Neural cell (in vitro differentiated cells): ENCODE measurements around the gene PLCL1. TPM values are rescaled to one million over a fixed set of nuclear protein-coding genes. Genes with fewer than 3 reads are reported as not detected.
A peak's percentile ranks its signal among the peaks of the same experiment; 100 is the strongest.

Experiments used
- H2AFZ ChIP-seq: fragments of 200-600, 300-800 bp; sonication (generic), shearing (Covaris generic); 2 replicates; pipeline ENCODE4 v1.6.0; 2014; ENCODE audit warnings: low read depth, mild to moderate bottlenecking, antibody characterized with exemption, low read length, moderate library complexity
- H3F3A ChIP-seq: fragments of 200-600 bp; shearing (Covaris generic); 2 replicates; pipeline ENCODE4 v1.6.1; 2016; ENCODE audit warnings: mild to moderate bottlenecking, moderate library complexity, mixed read lengths, antibody characterized with exemption, low read length; ENCODE audit not compliant: insufficient read depth, poor library complexity, severe bottlenecking
- H3K27ac ChIP-seq: fragments of 200-600, 300-800 bp; sonication (generic), shearing (Covaris generic); 2 replicates; pipeline ENCODE4 v1.5.1; 2014; ENCODE audit warnings: mild to moderate bottlenecking, low read length, moderate library complexity
- H3K27me3 ChIP-seq: fragments of 300-800, 200-600 bp; sonication (generic), shearing (Covaris generic); 2 replicates; pipeline ENCODE4 v1.6.0; 2014; ENCODE audit warnings: mild to moderate bottlenecking, low read depth, low read length, moderate library complexity; ENCODE audit not compliant: insufficient read depth
- H3K36me3 ChIP-seq: fragments of 300-800, 200-600 bp; sonication (generic), shearing (Covaris generic); 2 replicates; pipeline ENCODE4 v1.5.1; 2014; ENCODE audit warnings: mild to moderate bottlenecking, antibody characterized with exemption, low read length, moderate library complexity; ENCODE audit not compliant: insufficient read depth
- H3K4me2 ChIP-seq: fragments of 300-800, 200-600 bp; sonication (generic), shearing (Covaris generic); 2 replicates; pipeline ENCODE4 v1.6.0; 2014; ENCODE audit warnings: mild to moderate bottlenecking, low read length
- H3K4me3 ChIP-seq: fragments of 300-800, 200-600 bp; sonication (generic), shearing (Covaris generic); 2 replicates; pipeline ENCODE4 v1.5.1; 2014; ENCODE audit warnings: mild to moderate bottlenecking, low read length, moderate library complexity
- H3K79me2 ChIP-seq: fragments of 200-600 bp; shearing (Covaris generic); replicated peaks from 2 replicates; pipeline ENCODE4 v1.6.0; 2014; ENCODE audit warnings: mild to moderate bottlenecking, low read length, moderate library complexity; ENCODE audit not compliant: insufficient read depth
- H3K9ac ChIP-seq: fragments of 300-800, 200-600 bp; sonication (generic), shearing (Covaris generic); 2 replicates; pipeline ENCODE4 v1.6.1; 2016; ENCODE audit warnings: mild to moderate bottlenecking, low read length, mixed read lengths
- H3K9me2 ChIP-seq: fragments of 200-600 bp; shearing (Covaris generic); 2 replicates; pipeline ENCODE4 v1.6.1; 2016; ENCODE audit warnings: mild to moderate bottlenecking, low read length, mixed read lengths; ENCODE audit not compliant: insufficient read depth
- H3K9me3 ChIP-seq: fragments of 200-600, 300-800 bp; sonication (generic), shearing (Covaris generic); 2 replicates; pipeline ENCODE4 v1.6.1; 2016; ENCODE audit warnings: mild to moderate bottlenecking, mixed run types, low read length, moderate library complexity, mixed read lengths
- H4K20me1 ChIP-seq: fragments of 200-600 bp; shearing (Covaris generic); 2 replicates; pipeline ENCODE4 v1.6.1; 2016; ENCODE audit warnings: mild to moderate bottlenecking, mixed run types; ENCODE audit not compliant: insufficient read depth
- CTCF ChIP-seq: fragments of 450-650 bp; IDR thresholded peaks from 2 replicates; pipeline ENCODE4 v1.5.1; 2014; ENCODE audit warnings: antibody characterized with exemption, mild to moderate bottlenecking, moderate library complexity; ENCODE audit not compliant: poor library complexity, severe bottlenecking
- EP300 ChIP-seq: fragments of 450-650 bp; conservative IDR thresholded peaks from 2 replicates; pipeline ENCODE4 v1.6.1; 2014; ENCODE audit warnings: antibody characterized with exemption, mild to moderate bottlenecking, moderate library complexity; ENCODE audit not compliant: poor library complexity, severe bottlenecking
- EZH2 ChIP-seq: fragments of 200-600, 300-800 bp; shearing (Covaris generic), sonication (generic); IDR thresholded peaks from 2 replicates; pipeline ENCODE4 v1.6.1; 2014; ENCODE audit warnings: antibody characterized with exemption, low read length, borderline replicate concordance, mild to moderate bottlenecking; ENCODE audit not compliant: insufficient read depth, poor library complexity, severe bottlenecking
- MXI1 ChIP-seq: fragments of 450-650 bp; conservative IDR thresholded peaks from 2 replicates; pipeline ENCODE4 v1.6.1; 2014; ENCODE audit warnings: antibody characterized with exemption, mild to moderate bottlenecking; ENCODE audit not compliant: poor library complexity, severe bottlenecking
- POLR2AphosphoS5 ChIP-seq: IDR thresholded peaks from 2 replicates; pipeline ENCODE4 v1.6.1; 2012
- RAD21 ChIP-seq: fragments of 450-650 bp; conservative IDR thresholded peaks from 2 replicates; pipeline ENCODE4 v1.6.1; 2014; ENCODE audit warnings: antibody characterized with exemption, mild to moderate bottlenecking, moderate library complexity
- REST ChIP-seq: IDR thresholded peaks from 2 replicates; pipeline ENCODE4 v1.6.1; 2012; ENCODE audit warnings: borderline replicate concordance
- SMC3 ChIP-seq: fragments of 450-650 bp; conservative IDR thresholded peaks from 2 replicates; pipeline ENCODE4 v1.6.1; 2014; ENCODE audit warnings: antibody characterized with exemption, mild to moderate bottlenecking, moderate library complexity; ENCODE audit not compliant: poor library complexity
- TAF1 ChIP-seq: IDR thresholded peaks from 2 replicates; pipeline ENCODE4 v1.6.1; 2012; ENCODE audit warnings: low read depth
- polyA plus RNA-seq: library from polyadenylated mRNA; depleted of rRNA; stranded (reverse); fragments of >200 nt; gene quantifications from 2 replicates; pipeline ENCODE4 v1.2.3, GENCODE V29; 2014

PLCL1 gene
- polyA plus RNA-seq, 1 donor from 2014 or later, result 6.8 TPM

GRCh38 chr2:197846777-197847176 is 42.4 kb downstream of the PLCL1 start:
- Histone ChIP-seq H3F3A (no peaks in the 10 kb centered on the region), H3K9me2 (no peaks in the 10 kb centered on the region), H3K36me3 (no peaks in the 10 kb centered on the region), H3K4me2 (no peak overlapping the region), H4K20me1 (no peaks in the 10 kb centered on the region), H3K9me3 (no peaks in the 10 kb centered on the region), H3K27me3 (no peaks in the 10 kb centered on the region), H2AFZ (no peak overlapping the region), H3K27ac (no peak overlapping the region), H3K79me2 (no peaks in the 10 kb centered on the region), H3K9ac (no peak overlapping the region), H3K4me3 (no peak overlapping the region)
- no peak for TF ChIP-seq MXI1

GRCh38 chr2:197847651-197848401 is 43.4 kb downstream of the PLCL1 start:
- H3K27ac ChIP-seq, result peak overlapping the region; percentile 13
- no peak overlapping the region for H2AFZ ChIP-seq
- no peaks in the 10 kb centered on the region for H3K9me2 ChIP-seq
- no peaks in the 10 kb centered on the region for H3F3A ChIP-seq
- no peaks in the 10 kb centered on the region for H3K27me3 ChIP-seq
- H3K4me3 ChIP-seq, result no peak overlapping the region
- H3K4me2 ChIP-seq, result no peak overlapping the region
- H3K9me3 ChIP-seq, result no peaks in the 10 kb centered on the region
- no peaks in the 10 kb centered on the region for H3K36me3 ChIP-seq
- no peak overlapping the region for H3K9ac ChIP-seq
- H4K20me1 ChIP-seq, result no peaks in the 10 kb centered on the region
- no peaks in the 10 kb centered on the region for H3K79me2 ChIP-seq
- TF ChIP-seq EP300, result peak; percentile 81
- no peak for TF ChIP-seq MXI1

GRCh38 chr2:197848602-197849001 is 44.2 kb downstream of the PLCL1 start:
- H3K79me2 ChIP-seq, result no peaks in the 10 kb centered on the region
- no peaks in the 10 kb centered on the region for H3K9me2 ChIP-seq
- H4K20me1 ChIP-seq, result no peaks in the 10 kb centered on the region
- no peaks in the 10 kb centered on the region for H3K27me3 ChIP-seq
- no peaks in the 10 kb centered on the region for H3K36me3 ChIP-seq
- TF ChIP-seq CTCF (no peak), EP300 (no peak), TAF1 (no peak), POLR2AphosphoS5 (no peak), EZH2 (no peak), RAD21 (no peak), SMC3 (no peak), MXI1 (no peak), REST (no peak)
- H3K9me3 ChIP-seq, result no peaks in the 10 kb centered on the region
- H3K27ac ChIP-seq, result no peak overlapping the region
- H2AFZ ChIP-seq, result no peak overlapping the region
- H3K4me2 ChIP-seq, result no peak overlapping the region
- H3F3A ChIP-seq, result no peaks in the 10 kb centered on the region
- no peak overlapping the region for H3K4me3 ChIP-seq
- H3K9ac ChIP-seq, result no peak overlapping the region
